CD4-positive, alpha-beta T cell treated with Interleukin-6 for 4 hours (primary cell): ENCODE results near the gene AGRP.

Experiments
- DNase-seq: peaks from one replicate; pipeline ENCODE4 v3.0.0-alpha.2; 2020; ENCODE audit warnings: mixed read lengths

Gene AGRP

GRCh38 chr16:67445126-67445426 is 38.3 kb downstream of the AGRP start:
- DNase-seq, result no peak

GRCh38 chr16:67444259-67445125 is 38.9 kb downstream of the AGRP start:
- no peak for DNase-seq

GRCh38 chr16:67443265-67443664 is 40.1 kb downstream of the AGRP start:
- no peak for DNase-seq

DNA sequence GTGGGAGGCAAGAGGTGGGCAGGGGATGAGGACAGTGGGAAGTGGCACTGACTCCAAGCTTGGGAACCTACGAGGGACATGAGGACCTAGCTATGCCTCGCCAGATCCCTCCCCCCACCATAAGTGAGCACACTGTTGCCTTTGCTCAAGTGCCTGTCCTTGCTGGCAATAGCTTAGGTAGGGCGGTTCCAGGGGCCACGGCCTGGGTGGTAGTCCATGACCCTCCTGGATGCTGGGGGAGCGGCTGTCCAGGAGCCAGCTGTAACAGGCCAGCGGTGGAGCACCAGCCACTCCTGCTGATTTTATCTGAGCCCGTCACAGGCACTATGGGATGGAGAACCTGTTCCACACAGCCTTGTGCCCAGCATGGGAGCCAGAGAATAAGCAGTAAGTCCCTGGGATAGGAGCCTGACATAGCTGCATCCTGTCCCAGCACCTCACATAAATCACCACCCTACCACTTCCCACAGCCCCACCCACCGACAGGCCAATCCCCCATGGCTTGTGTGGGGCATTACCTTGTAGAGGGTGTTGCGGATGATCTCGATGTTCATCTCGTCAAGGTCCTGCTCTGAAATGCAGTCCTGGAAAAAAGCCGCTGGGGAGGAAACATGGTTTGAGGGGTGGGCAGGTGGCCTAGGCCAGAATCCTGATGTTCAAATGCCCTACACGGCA is 40.6 kb downstream of the AGRP start:
- no peak for DNase-seq

GRCh38 chr16:67441907-67442306 is 41.4 kb downstream of the AGRP start:
- DNase-seq, result no peak

- no peak for DNase-seq
Measured at GRCh38 chr16:67441271-67441753, 42.0 kb downstream of the AGRP start.

- DNase-seq, result no peak
Measured at GRCh38 chr16:67438824-67439393, 44.4 kb downstream of the AGRP start.

- no peak for DNase-seq
Measured at GRCh38 chr16:67438098-67438791, 45.1 kb downstream of the AGRP start.

DNA sequence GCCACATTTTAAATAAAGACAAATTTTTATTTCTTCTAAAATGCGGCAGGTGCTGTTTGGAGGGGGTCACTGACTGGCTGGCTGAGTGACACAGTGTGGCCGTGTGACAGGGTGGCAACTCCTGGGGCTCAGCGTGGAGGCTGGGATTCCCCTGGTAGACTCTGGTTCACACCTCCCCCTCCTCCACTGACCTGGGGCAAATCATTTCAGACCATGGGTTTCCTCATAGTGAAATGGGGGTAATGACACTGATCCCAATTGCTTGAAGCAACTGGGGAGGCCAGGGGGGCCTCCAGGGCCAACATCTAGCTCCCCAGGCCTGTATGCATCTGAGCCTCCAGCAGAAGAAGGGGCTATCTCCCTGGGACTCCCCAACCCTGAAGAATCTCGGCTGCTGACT is 45.8 kb downstream of the AGRP start:
- no peak for DNase-seq

- no peak for DNase-seq
Measured at GRCh38 chr16:67436640-67437193, 46.6 kb downstream of the AGRP start.

DNA sequence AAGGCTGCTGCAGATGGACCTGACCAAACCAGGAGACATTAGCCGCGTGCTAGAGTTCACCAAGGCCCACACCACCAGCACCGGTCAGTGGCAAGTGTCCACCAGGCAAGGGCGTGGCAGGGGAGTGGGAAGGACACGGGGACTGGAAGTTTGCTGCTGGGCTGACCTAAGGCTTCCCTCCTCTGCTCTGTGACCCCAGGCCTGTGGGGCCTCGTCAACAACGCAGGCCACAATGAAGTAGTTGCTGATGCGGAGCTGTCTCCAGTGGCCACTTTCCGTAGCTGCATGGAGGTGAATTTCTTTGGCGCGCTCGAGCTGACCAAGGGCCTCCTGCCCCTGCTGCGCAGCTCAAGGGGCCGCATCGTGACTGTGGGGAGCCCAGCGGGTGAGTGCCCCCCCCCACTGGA is 47.6 kb downstream of the AGRP start:
- no peak for DNase-seq

GRCh38 chr16:67433131-67433719 is 50.1 kb downstream of the AGRP start:
- no peak for DNase-seq
